Fibroblast of skin of right biceps (primary cell): Measurements from ENCODE around the gene DLX3.

Experiments
- DNase-seq: peaks from one replicate; pipeline ENCODE4 v3.0.0-alpha.2; 2013

The DLX3 gene

DNA sequence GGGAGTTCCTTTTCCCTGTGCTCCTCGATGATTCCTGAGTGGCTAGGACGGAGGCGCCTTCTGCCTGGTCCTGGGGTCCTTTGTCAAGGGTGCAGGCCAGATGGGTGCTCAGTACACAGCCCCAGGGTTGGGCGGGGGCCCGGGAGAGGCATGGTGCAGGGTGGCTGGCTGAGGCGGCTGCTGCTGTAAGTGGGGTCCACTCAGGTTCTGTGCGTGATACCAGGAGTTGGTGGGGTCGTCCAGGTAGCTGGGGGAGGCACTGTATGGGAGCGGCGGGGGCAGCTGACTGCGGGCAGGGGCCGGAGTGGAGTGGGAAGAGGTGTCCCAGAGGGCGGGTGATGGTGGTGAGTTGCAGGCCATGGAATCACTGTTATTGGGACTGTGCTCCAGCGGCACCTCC is 3.6 kb downstream of the DLX3 start:
- no peak for DNase-seq

DNA sequence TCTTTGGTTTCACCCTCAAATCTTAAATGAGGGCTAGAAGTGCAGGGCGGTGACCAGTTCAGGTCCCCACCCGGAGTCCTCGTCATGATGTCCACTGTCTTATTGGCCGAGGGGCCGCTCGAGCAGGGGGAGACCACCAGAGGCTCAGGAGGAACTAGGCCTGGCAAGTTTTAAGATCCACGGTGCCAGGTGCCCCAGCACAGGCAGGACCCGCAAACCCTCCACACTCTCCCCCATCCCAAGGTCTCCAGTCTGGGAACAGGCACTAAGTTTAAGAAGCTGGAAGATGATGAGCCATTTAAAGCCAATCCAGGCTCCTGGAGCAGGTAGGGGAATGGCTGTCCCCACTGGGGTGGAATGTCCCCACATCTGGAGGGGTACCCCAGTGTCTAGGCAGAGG is 4.1 kb downstream of the DLX3 start:
- no peak for DNase-seq

DNA sequence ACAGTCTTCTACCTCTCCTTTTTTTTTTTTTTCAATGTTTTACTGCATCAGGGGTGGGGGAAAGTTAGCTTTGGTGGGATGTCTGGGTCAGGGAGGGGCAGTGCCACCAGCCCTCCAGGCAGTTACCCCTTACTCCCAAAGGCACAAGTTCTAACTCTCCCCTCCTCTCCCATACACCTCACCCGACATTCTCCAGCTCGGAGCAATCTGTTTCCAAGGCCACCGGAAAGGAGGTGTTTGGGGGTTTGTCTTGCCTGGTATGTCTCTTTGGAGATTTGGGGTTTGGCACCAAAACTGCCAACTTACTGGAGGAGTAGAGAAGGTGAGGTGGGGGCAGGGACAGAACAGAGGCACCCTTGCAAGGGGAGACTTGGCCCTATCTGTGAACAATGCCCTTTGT is 4.7 kb downstream of the DLX3 start:
- no peak for DNase-seq

DNA sequence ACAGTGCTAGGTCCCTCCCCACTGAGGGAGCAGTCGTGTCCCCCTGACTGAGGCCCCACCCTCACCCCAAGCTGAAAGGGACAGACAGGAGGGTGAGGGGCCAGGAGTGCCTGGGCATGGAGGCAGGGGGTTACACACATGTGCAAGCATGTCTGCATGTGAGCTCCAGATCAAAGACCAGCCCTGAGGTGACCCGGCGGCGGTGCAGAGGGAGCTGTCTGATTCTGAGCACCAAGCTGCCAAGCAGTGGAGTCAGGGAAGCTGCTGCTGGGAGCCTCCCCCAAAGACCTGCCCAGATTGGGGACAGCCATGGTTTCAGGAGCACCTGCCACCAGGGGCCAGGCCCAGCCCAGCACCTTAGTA is 5.5 kb downstream of the DLX3 start:
- DNase-seq: no peak

DNA sequence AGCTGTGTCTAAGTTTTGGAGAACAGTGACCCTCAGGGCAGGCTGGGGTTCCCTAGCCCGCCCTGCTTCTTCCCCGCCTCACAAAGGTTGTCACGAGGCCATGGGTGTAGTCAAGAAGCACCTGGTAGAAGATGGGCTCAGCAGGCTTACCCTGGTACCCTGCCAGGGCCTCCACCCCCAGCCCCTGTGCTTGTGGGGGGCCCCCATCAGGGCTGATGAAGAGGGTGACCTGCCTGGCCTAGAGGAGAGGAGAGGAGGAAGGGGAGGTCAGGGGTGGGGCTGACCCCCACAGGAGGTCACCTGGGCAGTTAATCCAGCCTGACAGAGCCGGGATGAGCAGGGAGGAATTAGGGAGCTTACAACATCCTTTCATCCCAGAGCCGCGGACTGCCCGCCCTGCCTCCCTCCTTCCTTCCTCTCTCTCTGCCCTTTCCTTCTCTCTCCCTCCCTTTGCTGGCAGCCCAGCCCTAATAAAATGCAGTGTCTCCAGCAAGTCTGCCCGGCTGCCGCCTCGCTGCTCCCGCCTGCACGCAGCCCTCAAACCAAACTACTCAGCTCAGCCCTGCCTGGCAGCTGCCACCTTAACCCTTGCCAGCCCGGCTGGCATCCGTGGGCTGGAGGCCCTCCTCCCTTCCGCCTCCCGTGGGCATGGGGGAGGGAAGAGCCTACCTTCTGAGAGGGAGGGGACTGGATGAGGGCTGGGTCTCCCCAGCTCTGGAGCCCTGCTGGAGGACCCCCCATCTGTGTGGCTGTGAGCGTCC is 7.2 kb downstream of the DLX3 start:
- DNase-seq: no peak

DNA sequence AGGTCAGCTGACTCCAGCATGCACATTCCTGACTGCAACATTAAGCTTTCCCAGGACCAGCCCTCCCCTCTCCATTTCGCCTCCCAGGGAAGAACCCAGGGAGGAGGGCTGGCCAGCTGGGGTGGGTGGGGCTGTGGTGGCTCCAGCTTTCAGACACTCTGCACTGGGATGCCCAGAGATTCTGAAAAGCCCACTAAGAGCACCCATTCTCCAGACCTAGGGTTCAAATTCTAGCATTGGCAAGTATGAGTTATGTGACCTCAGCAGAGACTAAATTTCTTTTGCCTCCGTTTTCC is 7.8 kb downstream of the DLX3 start:
- no peak for DNase-seq

DNA sequence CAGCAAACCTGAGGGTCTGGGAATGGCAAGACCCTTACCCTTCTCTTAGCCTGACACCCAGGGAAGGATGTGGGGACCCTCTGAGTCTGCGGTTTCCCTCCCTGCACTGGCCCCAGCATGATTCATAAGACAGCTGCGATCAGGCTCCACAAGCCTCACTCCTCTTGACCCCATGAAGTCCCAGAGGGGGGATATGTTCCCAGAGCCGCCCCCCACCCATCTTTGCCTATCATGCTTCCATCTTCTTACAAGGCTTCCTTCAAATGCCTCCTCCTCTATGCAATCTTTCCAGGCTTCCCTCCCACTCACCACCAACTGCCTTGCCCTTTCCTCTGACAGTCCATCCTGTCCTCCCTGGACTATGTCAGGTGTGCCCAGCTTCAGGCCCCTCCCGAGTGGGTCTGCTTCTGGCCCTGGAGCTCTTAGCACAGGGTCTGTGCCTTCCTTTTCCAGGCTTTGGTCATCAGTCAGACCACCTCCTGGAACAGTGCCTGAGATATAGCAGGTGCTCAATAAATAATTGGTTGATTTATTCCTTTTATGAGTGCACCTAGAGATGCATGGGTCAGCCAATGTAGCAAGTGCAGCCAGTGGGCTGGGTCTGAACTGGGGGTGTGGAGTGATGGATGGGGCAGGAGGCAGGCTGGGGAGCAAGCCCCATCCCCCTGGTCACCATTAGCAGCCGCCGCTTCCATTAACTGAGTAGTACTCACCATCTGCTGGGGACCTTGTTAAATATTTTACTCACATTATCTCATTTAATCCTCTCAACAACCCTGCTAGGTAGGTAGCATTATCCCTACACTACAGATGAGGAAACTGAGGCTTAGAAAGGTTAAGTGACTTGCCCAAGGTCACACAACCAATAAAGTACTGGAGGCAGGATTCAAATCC is 8.4 kb downstream of the DLX3 start:
- no peak for DNase-seq

DNA sequence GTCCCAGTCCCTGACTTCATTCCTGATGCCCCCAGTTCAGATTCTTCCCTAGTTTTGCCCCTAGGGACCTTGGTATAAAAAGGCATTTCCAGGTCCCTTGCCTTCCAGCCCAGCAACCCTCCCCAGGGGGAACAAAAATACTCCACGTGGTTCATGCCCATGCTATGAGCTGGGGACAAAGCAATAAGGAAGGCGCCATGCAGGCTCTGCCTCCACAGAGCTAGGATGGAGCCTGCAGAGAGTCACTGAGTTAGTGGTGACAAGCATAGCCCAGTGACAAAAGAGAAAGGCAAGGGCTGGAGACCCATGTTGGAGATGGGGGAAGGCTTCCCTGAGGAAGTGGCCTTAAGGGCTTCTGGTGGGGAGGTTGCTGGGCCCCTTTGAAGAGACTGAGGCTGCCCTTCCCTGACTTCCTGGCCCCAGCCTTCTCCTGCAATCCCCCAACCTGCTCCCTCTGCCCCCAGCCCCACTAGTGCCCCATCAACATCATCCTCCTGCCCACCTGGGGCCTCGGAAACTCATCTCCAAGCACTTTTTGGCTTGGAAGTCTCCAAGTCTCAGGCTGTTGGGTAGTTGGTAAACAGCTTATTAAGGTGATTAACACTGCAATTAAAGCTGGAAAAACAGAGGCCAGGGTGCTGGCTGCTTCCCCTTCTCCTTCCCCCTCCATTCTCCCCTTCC is 9.6 kb downstream of the DLX3 start:
- no peak for DNase-seq

DNA sequence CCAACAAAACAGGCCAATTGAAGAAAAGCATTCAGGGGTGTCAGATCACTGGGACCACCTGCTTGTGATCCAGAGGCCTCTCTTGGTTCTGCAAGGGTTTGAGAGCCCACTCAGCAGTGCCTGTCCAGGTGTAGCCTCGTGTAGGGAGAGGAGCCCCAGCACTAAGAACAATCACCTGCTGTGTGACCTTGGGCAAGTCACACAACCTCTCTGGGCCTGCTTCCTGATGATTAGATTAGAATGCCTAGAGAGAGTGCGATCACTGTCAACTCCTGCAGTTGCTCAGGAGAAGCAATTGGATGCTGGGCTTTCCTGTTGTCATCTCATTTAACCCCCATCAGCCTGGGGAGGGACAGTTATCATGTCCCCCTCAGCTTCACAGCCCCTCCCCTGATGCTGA is 10.2 kb downstream of the DLX3 start:
- no peak for DNase-seq

DNA sequence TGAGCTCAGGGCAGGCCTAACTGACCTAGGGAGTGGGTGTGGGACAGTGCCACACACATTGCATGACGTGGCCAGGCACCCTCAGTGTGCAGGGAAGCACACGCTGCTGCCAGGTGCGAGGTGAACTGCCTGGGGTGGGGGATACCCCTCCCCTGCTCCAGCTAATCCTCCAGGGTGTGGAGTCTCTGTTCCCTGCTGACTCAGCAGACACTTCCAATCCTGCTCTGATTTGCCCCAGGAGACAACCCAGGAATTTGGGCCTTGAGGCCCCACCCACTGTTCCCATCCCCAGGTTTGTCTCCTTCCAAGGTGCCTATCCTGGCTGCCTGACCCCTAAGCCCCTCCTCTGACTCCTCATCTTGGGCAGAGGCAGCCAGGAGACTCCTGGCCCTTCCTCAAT is 10.7 kb downstream of the DLX3 start:
- DNase-seq: no peak

DNA sequence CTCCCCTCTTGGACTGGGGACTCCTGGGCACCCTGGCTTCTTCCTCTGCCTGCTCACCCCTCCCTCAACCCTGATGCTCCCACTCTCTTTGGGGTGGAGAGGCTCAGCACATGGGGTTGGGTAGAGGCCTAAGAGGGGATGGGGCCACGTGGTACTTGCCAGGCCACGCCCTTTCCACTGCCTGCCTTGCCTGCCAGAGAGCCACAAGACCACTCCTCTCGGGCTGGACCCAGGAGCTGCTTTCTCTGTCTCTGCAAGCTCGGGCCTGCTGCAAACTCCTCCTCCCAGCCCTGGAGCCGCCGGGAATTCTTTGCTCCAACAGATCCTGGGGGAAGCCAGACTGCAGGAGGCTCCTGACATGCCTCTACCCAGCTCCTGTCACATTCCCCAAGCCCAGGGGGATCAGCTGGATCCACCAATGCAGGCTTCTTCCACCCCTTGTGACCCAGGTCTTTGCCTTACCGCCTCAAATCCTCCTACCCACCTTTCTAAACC is 14.3 kb downstream of the DLX3 start:
- DNase-seq: no peak

DNA sequence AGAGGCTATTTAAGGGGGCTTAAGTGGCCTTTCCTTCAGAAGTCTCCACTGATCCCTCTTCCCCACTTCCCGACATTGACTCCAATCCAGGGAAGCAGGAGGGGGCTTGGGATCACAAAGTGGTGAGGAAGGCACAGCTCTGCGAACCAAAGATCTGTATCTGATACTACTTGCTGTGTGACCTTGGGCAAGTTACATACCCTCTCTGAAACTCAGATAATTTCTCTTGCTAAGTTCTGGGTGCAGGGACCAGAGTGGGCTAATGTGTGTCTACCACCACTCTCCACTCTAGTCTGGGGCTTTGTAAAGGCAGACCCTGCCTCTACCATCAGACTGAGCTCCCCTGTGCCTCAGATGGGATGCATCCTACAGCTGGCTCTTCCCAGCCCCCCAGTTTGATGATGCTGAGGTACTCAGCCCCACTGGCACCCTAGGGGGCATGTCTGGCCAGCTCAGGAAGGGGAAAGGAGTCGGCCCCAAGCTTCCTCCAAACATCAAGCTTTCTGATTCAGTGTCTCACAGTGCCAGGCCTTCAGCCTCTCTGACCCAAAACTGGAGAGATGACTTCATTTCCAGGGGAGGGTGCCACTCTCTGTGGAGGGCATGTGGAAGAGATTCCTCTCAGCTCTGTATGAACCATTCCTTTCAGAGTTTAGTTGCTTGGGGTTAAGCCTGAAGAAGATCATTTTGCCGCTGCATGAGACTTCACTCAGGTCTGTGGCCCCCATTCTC is 15.1 kb downstream of the DLX3 start:
- DNase-seq: no peak

DNA sequence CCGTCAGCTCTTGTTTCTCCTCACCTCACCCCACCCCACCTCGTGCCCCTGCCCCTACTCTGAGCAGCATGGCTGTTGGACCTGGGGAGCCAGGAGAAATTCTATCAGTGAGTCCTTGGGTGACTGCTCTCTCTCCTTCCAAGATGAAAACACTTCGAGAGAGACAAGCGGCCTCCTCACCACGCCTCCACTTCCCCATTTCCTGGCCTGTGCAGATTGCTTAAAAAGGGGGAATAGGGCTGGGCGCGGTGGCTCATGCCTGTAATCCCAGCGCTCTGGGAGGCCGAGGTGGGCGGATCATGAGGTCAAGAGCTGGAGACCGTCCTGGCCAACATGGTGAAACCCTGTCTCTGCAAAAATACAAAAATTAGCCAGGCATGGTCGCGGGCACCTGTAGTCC is 16.5 kb downstream of the DLX3 start:
- DNase-seq: no peak

DNA sequence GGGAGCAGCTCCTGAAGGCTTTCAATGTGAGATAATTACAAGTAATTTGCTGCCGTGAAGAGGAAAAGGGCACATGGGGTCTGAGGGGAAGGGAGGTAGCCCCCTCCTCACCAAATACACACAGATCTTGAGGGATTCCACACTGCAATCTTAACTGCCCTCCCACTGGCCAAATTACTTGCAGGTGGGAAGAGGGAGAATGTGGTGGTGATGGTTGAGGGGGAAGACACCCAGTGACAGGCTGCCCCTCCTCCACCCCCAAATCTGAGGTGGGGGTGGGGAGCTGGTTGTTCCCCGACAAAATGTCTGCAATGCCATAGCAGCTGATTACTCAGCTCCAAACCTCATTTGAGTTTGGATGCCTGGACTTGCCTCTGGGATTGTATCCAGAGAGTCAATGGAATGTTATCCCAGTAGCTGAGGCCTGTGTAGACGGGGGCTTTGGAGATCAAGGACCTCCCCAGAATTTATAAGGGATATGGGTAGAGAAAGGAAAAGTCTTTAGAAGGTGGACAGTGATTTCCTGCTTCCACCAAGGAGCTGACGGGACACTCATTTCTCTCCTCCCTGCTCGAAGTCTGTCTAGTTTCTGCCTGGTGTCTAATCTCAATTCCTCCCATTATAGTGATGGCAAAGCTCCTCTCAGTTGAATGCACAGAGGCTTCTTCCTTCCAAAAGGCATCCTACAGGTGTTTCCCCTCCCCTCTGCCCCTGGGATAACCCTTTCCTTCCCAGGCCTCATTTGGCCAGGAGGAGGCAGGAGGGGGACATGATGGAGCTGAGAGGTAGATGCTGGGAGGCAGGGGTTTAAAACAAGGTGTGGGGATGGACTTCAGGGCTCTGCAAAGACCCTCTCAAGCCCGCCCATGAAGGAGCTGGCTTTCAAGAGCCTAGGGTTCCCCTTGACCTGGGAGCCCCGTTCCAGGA is 17.3 kb downstream of the DLX3 start:
- no peak for DNase-seq

DNA sequence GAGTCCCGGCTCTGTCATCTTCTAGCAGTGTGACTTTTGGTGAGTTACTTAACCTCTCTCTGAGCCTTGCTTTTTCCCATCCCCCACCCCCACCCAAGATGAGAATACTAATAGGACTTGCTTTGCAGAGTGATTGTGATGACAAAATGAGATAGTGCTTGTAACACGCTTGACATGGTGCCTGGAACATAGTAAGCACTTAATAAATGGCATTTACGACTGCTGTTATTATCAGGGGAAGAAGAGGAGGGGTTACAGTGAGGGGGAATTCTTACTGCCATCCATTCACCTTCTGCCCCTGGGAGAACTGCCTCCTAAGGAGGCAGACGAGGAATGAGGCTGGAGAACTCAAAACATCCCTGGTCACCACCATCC is 18.2 kb downstream of the DLX3 start:
- no peak for DNase-seq

DNA sequence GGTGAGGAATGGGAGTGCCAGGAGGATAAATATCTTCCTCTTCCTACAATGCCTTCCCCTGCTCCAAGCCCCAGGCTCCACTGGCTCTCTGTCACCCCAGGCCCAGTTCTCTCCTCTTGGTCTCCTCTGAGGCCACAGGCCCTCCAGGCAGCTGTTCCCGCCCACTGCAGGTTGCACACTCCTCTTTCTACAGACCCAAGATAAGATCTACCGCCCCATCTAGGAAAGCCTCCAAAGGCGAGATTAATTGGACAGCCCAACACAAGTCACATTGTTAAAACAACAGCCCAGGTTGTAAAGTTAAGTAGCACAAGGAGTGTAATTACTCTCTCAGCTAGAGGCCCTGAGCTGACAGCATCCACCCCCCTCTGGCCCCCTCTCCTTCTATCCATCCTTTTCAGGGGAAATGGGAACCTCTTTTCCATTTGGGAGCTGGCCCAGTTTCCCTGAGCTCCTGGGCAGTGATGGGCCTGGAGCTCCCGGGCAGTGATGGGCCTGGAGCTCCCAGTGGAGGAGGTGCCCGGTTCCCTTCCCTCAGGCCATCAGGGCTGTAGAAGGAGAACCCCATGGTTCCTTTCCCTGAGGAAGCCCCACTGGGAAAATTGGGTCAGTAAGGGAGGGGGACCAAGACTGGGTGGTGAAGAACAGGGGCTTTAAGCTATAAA is 18.7 kb downstream of the DLX3 start:
- DNase-seq: no peak

DNA sequence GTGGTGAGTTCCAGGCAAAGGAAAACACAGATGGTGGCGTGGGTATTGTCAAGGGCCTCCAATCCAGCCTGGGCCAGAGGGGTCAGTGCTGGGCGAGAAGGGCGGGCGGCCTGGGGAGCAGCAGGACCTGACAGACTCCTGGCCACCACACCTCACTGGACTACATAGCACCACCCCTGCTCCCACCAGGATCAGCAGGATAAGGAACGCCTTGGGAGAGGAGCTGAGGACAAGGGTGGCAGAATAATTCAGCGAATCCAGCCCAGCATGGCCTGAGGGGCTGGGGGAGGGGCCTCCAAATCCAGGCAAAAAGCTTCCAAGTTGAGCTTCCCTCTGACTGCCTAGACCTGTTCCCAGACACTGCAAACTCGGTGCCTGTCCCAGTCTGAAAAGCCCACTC is 19.5 kb downstream of the DLX3 start:
- no peak for DNase-seq

DNA sequence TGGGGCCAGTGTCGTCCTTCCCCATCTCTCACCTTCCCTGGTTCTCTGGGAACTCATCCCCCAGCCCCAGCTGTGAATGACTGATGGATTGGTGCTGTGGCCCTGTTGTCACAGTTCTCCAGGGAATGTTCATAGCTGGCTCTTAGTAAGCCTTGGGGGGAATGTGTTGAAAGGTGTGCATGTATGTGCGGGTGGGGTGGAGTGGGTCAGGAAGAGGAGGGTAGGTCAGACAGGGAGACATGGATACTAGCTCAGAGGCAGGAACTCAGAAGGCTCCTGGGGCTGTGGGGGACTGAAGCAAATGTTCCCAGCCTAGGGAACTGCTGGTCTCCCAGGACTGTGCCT is 21.8 kb downstream of the DLX3 start:
- no peak for DNase-seq

DNA sequence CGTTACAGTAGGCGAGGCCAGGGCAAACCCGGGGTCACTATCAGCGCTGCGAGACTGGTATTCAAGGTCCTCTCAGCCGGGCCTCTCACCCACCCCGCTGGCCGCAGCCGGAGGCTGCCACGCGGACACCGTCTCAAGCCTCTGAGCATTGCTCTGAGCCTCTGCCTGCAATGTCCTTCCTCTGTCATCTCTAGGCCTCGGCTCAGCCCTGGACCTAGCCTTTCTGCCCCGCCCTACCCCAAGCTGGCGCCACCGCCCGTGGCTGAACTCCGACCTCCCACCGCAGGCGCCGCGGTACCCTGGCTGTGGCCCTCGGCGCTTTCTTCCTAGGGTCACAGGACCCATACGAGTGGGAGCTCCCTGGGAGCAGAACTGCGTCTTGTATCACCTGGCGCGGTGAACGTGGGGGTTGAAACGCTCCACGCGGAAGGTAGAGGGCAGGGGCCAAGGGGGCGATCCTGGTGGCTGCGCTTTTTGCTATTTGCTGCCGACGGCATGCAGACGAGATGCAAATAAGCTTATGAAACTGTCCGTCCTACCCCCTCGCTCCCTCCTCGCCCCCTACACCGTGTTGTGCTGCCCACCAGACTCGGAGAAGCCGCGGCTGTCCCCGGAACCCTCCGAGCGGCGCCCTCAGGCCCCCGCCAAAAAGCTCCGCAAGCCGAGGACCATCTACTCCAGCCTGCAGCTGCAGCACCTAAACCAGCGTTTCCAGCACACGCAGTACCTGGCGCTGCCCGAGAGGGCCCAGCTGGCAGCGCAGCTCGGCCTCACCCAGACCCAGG is 22.3 kb downstream of the DLX3 start:
- DNase-seq: no peak

DNA sequence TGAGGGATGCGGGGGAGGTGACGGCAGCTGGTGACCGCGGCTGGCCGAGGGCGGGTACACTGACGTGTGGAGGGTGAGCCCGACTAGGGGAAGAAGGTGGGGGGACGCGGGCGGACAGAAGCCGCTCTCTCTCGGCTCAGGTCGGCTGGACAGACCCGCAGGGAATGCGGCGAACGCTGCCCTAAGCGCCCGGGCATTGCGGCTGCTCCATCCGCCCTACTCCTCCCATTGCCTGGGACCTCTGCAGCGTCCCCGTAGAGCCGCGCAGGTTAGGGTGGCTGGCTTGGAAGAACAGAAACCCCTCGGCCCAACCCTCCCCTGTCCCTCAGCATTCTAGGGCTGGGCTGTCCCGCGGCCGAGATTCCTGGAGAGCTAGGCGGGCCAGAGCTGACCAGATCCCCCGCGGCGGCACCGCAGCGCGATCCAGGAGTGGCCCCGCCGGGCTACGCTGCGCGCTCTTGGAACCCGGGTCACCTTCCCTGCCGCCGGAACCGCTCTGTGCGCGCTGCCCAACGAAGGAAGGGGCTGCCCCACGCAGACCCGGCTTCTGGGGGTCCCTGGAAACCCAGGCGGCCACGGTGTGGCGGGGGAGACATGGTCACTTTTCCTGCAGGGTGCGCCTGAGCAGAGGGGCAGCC is 23.1 kb downstream of the DLX3 start:
- no peak for DNase-seq
